ENCODE measurements around the gene KCNE3.

Gene KCNE3, protein sequence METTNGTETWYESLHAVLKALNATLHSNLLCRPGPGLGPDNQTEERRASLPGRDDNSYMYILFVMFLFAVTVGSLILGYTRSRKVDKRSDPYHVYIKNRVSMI

GRCh38 chr11:74466916-74467885 is at the start of gene KCNE3:
Gene KCNE3, minus strand, starts transcription at chr11:74467549. Its CDS starts 9,986 bp downstream, at chr11:74457563.
- TF ChIP-seq, protein P1, sequence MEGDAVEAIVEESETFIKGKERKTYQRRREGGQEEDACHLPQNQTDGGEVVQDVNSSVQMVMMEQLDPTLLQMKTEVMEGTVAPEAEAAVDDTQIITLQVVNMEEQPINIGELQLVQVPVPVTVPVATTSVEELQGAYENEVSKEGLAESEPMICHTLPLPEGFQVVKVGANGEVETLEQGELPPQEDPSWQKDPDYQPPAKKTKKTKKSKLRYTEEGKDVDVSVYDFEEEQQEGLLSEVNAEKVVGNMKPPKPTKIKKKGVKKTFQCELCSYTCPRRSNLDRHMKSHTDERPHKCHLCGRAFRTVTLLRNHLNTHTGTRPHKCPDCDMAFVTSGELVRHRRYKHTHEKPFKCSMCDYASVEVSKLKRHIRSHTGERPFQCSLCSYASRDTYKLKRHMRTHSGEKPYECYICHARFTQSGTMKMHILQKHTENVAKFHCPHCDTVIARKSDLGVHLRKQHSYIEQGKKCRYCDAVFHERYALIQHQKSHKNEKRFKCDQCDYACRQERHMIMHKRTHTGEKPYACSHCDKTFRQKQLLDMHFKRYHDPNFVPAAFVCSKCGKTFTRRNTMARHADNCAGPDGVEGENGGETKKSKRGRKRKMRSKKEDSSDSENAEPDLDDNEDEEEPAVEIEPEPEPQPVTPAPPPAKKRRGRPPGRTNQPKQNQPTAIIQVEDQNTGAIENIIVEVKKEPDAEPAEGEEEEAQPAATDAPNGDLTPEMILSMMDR (IDR thresholded peaks at IDR 0.05; ENCODE audit: control insufficient read depth, insufficient read depth, low read depth, low read length, missing control alignments) = no peak
- H3K4me3 ChIP-seq (ENCODE audit: control insufficient read depth, low read depth, low read length) = peak within 1 kb of the TSS; percentile 47
- DNase-seq (ENCODE audit: low read depth) = no peak

DNA sequence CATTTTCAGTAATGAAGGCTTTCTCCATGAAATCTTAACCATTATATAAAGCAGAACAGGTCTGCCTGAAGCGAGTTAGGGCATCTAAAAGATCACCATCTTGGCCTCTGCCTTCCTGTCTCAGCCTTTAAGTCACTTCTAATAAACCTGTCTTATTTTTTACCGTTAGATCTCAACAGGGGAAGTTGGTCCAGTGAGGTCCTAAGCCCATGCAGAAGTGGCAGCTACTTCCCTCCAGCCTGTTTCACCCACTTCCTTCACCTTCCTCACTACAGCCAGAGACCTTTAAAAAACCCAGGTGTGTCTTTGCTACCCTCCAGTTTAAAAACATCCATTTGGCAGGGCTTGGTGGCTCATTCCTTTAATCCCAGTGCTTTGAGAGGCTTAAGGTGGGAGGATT is 40.2 kb upstream of the KCNE3 start:
- TF ChIP-seq, protein P1 (IDR thresholded peaks at IDR 0.05; ENCODE audit: control insufficient read depth, insufficient read depth, low read depth, low read length, missing control alignments) = no peak
- no peak for DNase-seq (ENCODE audit: low read depth)
- H3K4me3 ChIP-seq (ENCODE audit: control insufficient read depth, low read depth, low read length) = no peak overlapping the region

- TF ChIP-seq, protein P1 (IDR thresholded peaks at IDR 0.05; ENCODE audit: control insufficient read depth, insufficient read depth, low read depth, low read length, missing control alignments) = no peak
- DNase-seq (ENCODE audit: low read depth) = no peak
- H3K4me3 ChIP-seq (ENCODE audit: control insufficient read depth, low read depth, low read length) = no peak overlapping the region
Measured at GRCh38 chr11:74506823-74507222, 39.5 kb upstream of the KCNE3 start.

- no peak for DNase-seq (ENCODE audit: low read depth)
- H3K4me3 ChIP-seq (ENCODE audit: control insufficient read depth, low read depth, low read length) = no peak overlapping the region
- TF ChIP-seq, protein P1 (IDR thresholded peaks at IDR 0.05; ENCODE audit: control insufficient read depth, insufficient read depth, low read depth, low read length, missing control alignments) = no peak
Measured at GRCh38 chr11:74505911-74506310, 38.6 kb upstream of the KCNE3 start.

DNA sequence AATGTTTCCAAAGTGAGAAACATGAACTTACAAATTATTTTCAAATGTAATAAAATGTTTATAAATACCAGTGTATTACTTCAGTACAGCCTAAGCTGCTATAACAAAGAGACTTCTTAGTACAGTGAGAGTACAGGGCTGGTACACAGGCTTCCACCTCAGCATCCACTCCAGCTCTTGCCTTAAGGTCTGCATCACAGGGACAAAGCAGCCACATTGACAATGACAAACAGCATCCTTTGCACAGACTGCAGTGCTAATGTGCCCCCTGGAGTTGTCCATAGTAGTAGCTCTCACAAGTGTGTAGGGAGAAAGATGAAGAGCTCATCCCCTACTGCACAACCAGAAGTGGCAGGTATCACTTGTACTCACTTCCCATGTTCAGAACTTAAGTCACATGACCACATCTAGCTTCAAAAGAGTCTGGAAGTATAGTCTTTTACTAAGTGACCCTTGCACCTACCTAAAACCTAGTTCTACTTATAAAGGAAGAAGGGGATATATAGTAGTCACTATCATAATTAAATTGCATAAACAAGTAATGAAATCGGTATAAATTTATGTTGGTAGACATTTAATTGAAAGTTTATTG is 36.8 kb upstream of the KCNE3 start:
- no peak for DNase-seq (ENCODE audit: low read depth)
- TF ChIP-seq, protein P1 (IDR thresholded peaks at IDR 0.05; ENCODE audit: control insufficient read depth, insufficient read depth, low read depth, low read length, missing control alignments) = no peak
- no peak overlapping the region for H3K4me3 ChIP-seq (ENCODE audit: control insufficient read depth, low read depth, low read length)

- TF ChIP-seq, protein P1 (IDR thresholded peaks at IDR 0.05; ENCODE audit: control insufficient read depth, insufficient read depth, low read depth, low read length, missing control alignments) = no peak
- no peak overlapping the region for H3K4me3 ChIP-seq (ENCODE audit: control insufficient read depth, low read depth, low read length)
- DNase-seq (ENCODE audit: low read depth) = no peak
Measured at GRCh38 chr11:74494916-74495315, 27.6 kb upstream of the KCNE3 start.

All from AG09309 (cell line).